GM12874 (cell line): ENCODE data around the gene TCERG1L.

Source experiments
- TF ChIP-seq, protein P1 (sequence below): IDR thresholded peaks from 2 replicates; pipeline ENCODE4 v1.5.1; 2011; ENCODE audit warnings: low read depth, mild to moderate bottlenecking, control low read depth, low read length, moderate library complexity; ENCODE audit not compliant: insufficient read depth

TCERG1L gene

GRCh38 chr10:131159771-131160170, 151.8 kb downstream of the TCERG1L start:
- TF ChIP-seq, protein P1, sequence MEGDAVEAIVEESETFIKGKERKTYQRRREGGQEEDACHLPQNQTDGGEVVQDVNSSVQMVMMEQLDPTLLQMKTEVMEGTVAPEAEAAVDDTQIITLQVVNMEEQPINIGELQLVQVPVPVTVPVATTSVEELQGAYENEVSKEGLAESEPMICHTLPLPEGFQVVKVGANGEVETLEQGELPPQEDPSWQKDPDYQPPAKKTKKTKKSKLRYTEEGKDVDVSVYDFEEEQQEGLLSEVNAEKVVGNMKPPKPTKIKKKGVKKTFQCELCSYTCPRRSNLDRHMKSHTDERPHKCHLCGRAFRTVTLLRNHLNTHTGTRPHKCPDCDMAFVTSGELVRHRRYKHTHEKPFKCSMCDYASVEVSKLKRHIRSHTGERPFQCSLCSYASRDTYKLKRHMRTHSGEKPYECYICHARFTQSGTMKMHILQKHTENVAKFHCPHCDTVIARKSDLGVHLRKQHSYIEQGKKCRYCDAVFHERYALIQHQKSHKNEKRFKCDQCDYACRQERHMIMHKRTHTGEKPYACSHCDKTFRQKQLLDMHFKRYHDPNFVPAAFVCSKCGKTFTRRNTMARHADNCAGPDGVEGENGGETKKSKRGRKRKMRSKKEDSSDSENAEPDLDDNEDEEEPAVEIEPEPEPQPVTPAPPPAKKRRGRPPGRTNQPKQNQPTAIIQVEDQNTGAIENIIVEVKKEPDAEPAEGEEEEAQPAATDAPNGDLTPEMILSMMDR, result no peak

DNA sequence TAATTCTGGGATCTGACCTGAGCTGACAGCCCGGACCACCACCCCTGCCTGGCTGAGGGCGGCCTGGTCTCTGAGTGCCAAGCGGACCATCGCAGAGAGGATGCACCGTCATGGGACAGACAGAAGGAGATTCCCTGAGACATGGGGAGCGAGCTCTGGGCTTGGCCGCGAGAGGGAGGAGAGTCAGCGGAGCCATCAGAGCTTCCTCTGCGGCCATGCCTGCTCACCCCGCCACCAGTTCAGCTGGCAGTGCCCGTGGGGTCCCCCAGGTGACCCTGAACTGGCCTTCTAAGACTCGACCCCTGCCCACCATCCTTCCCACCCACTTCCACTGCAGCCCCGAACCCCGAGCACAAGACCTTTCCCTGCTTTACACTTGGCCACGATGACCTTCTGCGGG, 152.8 kb downstream of the TCERG1L start:
- TF ChIP-seq, protein P1, result no peak

DNA sequence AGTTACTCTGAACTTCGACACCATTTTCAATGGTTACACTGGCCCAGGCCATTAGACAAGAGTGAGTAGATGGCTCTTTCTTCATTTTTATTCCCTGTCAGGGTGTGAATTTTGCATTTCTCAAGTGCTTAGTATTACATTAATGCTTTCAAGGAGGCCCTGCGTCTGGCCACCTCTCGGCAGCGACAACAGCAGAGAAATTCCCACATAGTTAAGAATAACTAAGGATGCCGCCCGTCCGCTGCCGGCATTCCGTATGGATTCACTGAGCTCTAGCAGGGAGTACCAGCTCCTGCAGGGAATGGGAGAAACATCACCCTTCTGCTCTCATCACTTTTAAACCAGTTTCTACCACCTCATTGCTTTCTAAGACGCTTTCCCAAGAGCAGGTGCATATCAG, 153.6 kb downstream of the TCERG1L start:
- TF ChIP-seq, protein P1, result no peak

- TF ChIP-seq, protein P1, result no peak
Observed at GRCh38 chr10:131155876-131156230, 155.7 kb downstream of the TCERG1L start.

GRCh38 chr10:131155218-131155875, 156.2 kb downstream of the TCERG1L start:
- TF ChIP-seq, protein P1, result no peak

DNA sequence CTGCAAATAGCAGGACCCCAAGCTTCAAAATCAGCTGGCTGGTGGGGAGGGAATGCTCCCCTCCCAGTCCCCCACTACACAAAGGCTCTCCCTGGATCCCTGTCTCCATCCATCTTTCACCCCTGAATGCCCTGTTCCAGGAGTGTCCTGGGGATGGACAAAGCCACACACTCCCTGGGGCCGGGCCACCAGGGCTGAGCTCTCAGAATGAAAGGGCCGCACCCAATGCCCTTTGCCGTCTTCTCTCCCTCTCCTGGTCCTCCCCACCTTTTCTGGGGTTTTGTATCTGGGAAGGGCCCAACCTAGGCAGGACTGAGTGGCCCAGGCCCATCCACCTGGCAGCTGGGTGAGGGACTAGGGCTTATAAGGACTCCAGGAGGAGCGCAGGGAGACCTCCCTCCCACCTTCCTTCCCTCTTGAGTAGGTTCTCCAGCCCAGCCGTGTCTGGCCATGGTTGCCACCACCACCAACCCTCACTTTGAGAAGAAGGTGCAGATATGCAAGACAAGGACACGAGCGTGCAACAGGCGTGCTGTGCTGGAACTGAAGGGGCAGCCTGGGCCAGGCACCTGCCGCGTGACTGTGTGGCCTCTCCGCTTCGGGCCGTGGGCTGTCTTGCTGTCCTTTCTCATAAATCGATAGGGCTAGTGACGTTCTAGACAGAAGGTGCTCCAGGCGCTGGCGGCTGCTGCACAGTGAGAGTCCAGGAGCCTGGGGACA, 157.1 kb downstream of the TCERG1L start:
- TF ChIP-seq, protein P1, result no peak

DNA sequence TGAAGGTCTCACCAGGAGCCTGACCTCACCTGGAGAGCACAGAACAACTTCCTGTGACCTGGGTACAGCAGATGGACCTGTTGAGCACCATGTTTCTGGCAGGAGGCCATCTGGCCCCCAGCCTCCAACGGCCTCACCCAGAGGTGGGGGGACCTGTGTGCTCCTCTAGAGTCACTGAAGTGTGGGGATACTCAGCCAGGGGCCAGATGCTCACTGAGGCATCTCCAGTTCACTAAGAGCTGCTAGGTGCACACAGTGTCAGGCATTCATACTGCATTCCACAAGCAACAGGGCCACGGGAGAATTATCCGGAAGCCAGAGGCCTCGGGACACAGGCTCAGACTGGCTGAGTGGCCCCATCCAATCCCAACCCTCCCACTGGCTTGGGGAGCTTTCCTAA, 161.4 kb downstream of the TCERG1L start:
- TF ChIP-seq, protein P1, result no peak
